A549 (cell line): Measurements from ENCODE around the gene FAHD1. TPM values are rescaled to one million over a fixed set of nuclear protein-coding genes. Genes with fewer than 3 reads are reported as not detected.

Experiments
- ATAC-seq, 2 experiments: fragments of 200-7000 bp in 1 of 2; fragments of >200 bp in 1 of 2; cut with Nextera tagmentation in 1 of 2; cut with Tn5 transposase in 1 of 2; 3 replicates each; pipeline versions ENCODE4 v1.8.0 to v1.9.1; 2018 to 2020; ENCODE audit warnings: mild to moderate bottlenecking in 1 of 2, moderate library complexity in 1 of 2
- CTCF ChIA-PET: fragments of 300-600 bp; sonication (Branson Sonifier 250); formaldehyde crosslinking; extraction: SDS; loops from one replicate; lab custom pipeline; 2021; ENCODE audit warnings: antibody characterized with exemption, inconsistent platforms; lab: Yijun Ruan, JAX
- POLR2A ChIA-PET: fragments of 350-600 bp; formaldehyde crosslinking; extraction: SDS; loops from one replicate; lab custom pipeline; 2021; ENCODE audit warnings: antibody characterized with exemption, inconsistent platforms; lab: Yijun Ruan, JAX
- DNase-seq, 2 experiments: peaks; one replicate each; pipeline versions ENCODE4 v3.0.0 to v3.0.0-alpha.2; 2011 to 2016; ENCODE audit warnings: low read depth in 1 of 2, low spot score in 1 of 2
- FAIRE-seq: peaks from 2 replicates; lab custom pipeline; 2011; peaks lifted over from hg19 to GRCh38; lab: Jason Lieb, UNC
- H3K27ac ChIP-seq, 2 experiments: fragments of >200 bp; sonication (Bioruptor Twin); formaldehyde crosslinking; 3 replicates each; pipeline ENCODE4 v1.5.1; 2016 to 2017
- H3K4me1 ChIP-seq: fragments of >200 bp; sonication (Bioruptor Twin); formaldehyde crosslinking; 3 replicates; pipeline ENCODE4 v1.6.1; 2016
- H3K4me2 ChIP-seq: fragments of >200 bp; sonication (Bioruptor Twin); formaldehyde crosslinking; 3 replicates; pipeline ENCODE4 v1.6.1; 2016
- H3K4me3 ChIP-seq: fragments of >200 bp; sonication (Bioruptor Twin); formaldehyde crosslinking; 3 replicates; pipeline ENCODE4 v1.5.1; 2016
- H3K9me3 ChIP-seq: fragments of >200 bp; sonication (Bioruptor Twin); formaldehyde crosslinking; 3 replicates; pipeline ENCODE4 v1.6.1; 2016
- CBX8 ChIP-seq: fragments of 200-600 bp; sonication (generic); IDR thresholded peaks from 2 replicates; pipeline ENCODE4 v1.6.1; 2016
- CHD2 ChIP-seq: fragments of 150-350 bp; IDR thresholded peaks from 2 replicates; pipeline ENCODE4 v1.6.1; 2014; ENCODE audit warnings: low read length; ENCODE audit not compliant: partially characterized antibody
- CTCF ChIP-seq: fragments of >200 bp; sonication (Bioruptor Twin); formaldehyde crosslinking; IDR thresholded peaks from 3 replicates; pipeline ENCODE4 v1.5.1; 2016
- EHF ChIP-seq: fragments of 250-450 bp; sonication (Bioruptor Pico); IDR thresholded peaks from 2 replicates; pipeline ENCODE4 v1.5.0; 2020; ENCODE audit warnings: mild to moderate bottlenecking
- FOSB ChIP-seq: fragments of 250-450 bp; sonication (Bioruptor Pico); IDR thresholded peaks from 2 replicates; pipeline ENCODE4 v1.5.0; 2020; ENCODE audit warnings: mild to moderate bottlenecking, moderate library complexity
- FOSL2 ChIP-seq, 2 experiments: fragments of 450-650 bp in 1 of 2; fragments of >200 bp in 1 of 2; sonication (Bioruptor Twin) in 1 of 2; formaldehyde crosslinking; IDR thresholded peaks; 2 replicates each; pipeline versions ENCODE4 v1.5.0 to v1.6.1; 2016 to 2020; ENCODE audit warnings: mild to moderate bottlenecking in 1 of 2, moderate library complexity in 1 of 2
- FOXS1 ChIP-seq: fragments of 250-450 bp; sonication (Bioruptor Pico); IDR thresholded peaks from 2 replicates; pipeline ENCODE4 v1.5.0; 2020; ENCODE audit warnings: mild to moderate bottlenecking, moderate library complexity
- HDAC2 ChIP-seq: fragments of 200-600 bp; sonication (generic); IDR thresholded peaks from 2 replicates; pipeline ENCODE4 v1.6.1; 2016
- HOXA7 ChIP-seq: fragments of 250-450 bp; sonication (Bioruptor Pico); IDR thresholded peaks from 2 replicates; pipeline ENCODE4 v1.5.0; 2020; ENCODE audit warnings: mild to moderate bottlenecking, moderate library complexity
- HOXB5 ChIP-seq: fragments of 250-450 bp; sonication (Bioruptor Pico); IDR thresholded peaks from 2 replicates; pipeline ENCODE4 v1.5.0; 2020; ENCODE audit warnings: mild to moderate bottlenecking, moderate library complexity
- JUNB ChIP-seq: fragments of >200 bp; sonication (Bioruptor Twin); formaldehyde crosslinking; IDR thresholded peaks from 2 replicates; pipeline ENCODE4 v1.6.1; 2016
- KDM5A ChIP-seq: fragments of 200-600 bp; sonication (generic); IDR thresholded peaks from 2 replicates; pipeline ENCODE4 v1.6.1; 2016; ENCODE audit warnings: antibody characterized with exemption, mild to moderate bottlenecking
- MAFK ChIP-seq: fragments of 450-650 bp; IDR thresholded peaks from 2 replicates; pipeline ENCODE4 v1.6.1; 2014; ENCODE audit not compliant: partially characterized antibody
- MAZ ChIP-seq: fragments of 150-350 bp; IDR thresholded peaks from 2 replicates; pipeline ENCODE4 v1.6.1; 2014; ENCODE audit warnings: antibody characterized with exemption, low read depth, low read length, borderline replicate concordance
- NFE2L2 ChIP-seq: fragments of 150-350 bp; conservative IDR thresholded peaks from 2 replicates; pipeline ENCODE4 v1.6.1; 2014; ENCODE audit warnings: low read length
- NPAS2 ChIP-seq: fragments of 250-450 bp; sonication (Bioruptor Pico); IDR thresholded peaks from 2 replicates; pipeline ENCODE4 v1.8.0; 2022; ENCODE audit warnings: mild to moderate bottlenecking, moderate library complexity, borderline replicate concordance
- PBX3 ChIP-seq: IDR thresholded peaks from 2 replicates; pipeline ENCODE4 v1.6.1; 2012
- POLR2A ChIP-seq: IDR thresholded peaks from 2 replicates; pipeline ENCODE4 v1.6.1; 2012; ENCODE audit warnings: mild to moderate bottlenecking, low read length
- POLR2AphosphoS2 ChIP-seq: conservative IDR thresholded peaks from 2 replicates; pipeline ENCODE4 v1.6.1; 2012; ENCODE audit warnings: low read length, improper control_type of control experiment, inconsistent platforms
- RCOR1 ChIP-seq: fragments of 150-350 bp; IDR thresholded peaks from 2 replicates; pipeline ENCODE4 v1.6.1; 2014; ENCODE audit warnings: antibody characterized with exemption, low read length, low read depth
- RFX5 ChIP-seq: fragments of 450-650 bp; IDR thresholded peaks from 2 replicates; pipeline ENCODE4 v1.7.1; 2014; ENCODE audit warnings: antibody characterized with exemption, mild to moderate bottlenecking, moderate library complexity
- SREBF2 ChIP-seq: fragments of 450-650 bp; IDR thresholded peaks from 2 replicates; pipeline ENCODE4 v1.6.1; 2014; ENCODE audit warnings: mild to moderate bottlenecking, moderate library complexity
- TFCP2L1 ChIP-seq: fragments of 250-450 bp; sonication (Bioruptor Pico); IDR thresholded peaks from 2 replicates; pipeline ENCODE4 v1.5.0; 2021; ENCODE audit warnings: mild to moderate bottlenecking
- WGBS: methylation state at CpG from one replicate; pipeline ENCODE4 v1.1.6; 2017; ENCODE audit errors: missing lambda C conversion rate; 5-methylcytosine and 5-hydroxymethylcytosine counted together
- polyA plus RNA-seq, 4 experiments: library from polyadenylated mRNA; depleted of rRNA in 3 of 4; stranded (reverse); fragments of >200 nt; fragmentation: RNase III in 1 of 4; extraction: RNeasy Plus Mini Kit Qiagen cat#74134 plus additional on column Dnase treatment in 1 of 4; gene quantifications; 2 replicates in 3 of 4; 3 replicates in 1 of 4; pipeline ENCODE4 v1.2.3, GENCODE V29; 2011 to 2017
- TF ChIP-seq, protein P1 (sequence below): fragments of 250-450 bp; sonication (Bioruptor Pico); IDR thresholded peaks from 2 replicates; pipeline ENCODE4 v1.5.0; 2021; ENCODE audit warnings: mild to moderate bottlenecking, moderate library complexity, borderline replicate concordance

FAHD1 gene
- polyA plus RNA-seq, 2 of the 4 experiments (the other 2 are of a cell fraction) = 30.6 to 68.4 TPM

- no peak overlapping the region for H3K4me2 ChIP-seq
- POLR2A ChIA-PET = no interaction called here
- TF ChIP-seq HDAC2 = no peak
- TF ChIP-seq SREBF2 = no peak
- TF ChIP-seq CBX8 = no peak
- no peak for TF ChIP-seq PBX3
- TF ChIP-seq FOSL2 (IDR thresholded peaks at IDR 0.05) = no peak
- TF ChIP-seq FOSL2 (CRISPR knock-in tag; IDR thresholded peaks at IDR 0.05) = no peak
- TF ChIP-seq JUNB = no peak
- TF ChIP-seq HOXB5 (CRISPR knock-in tag) = no peak
- no peak for TF ChIP-seq KDM5A
- no peak for TF ChIP-seq RCOR1
- TF ChIP-seq TFCP2L1 = no peak
- TF ChIP-seq, all 56 proteins: peak for 0
- H3K4me3 ChIP-seq = no peak overlapping the region
- 76% methylated on average over 5 of the region's 5 CpGs for whole genome bisulfite sequencing
- no peaks in the 10 kb centered on the region for H3K9me3 ChIP-seq
- CTCF ChIA-PET = interaction anchor here (0.5 to 25.7 kb wide), 8 partner anchors 13 to 197 kb away, joined by 3 to 396 read pairs (median 6); no protein-coding TSS in a partner anchor
- no peak overlapping the region for H3K27ac ChIP-seq
- ATAC-seq (no peak), DNase-seq (no peak), FAIRE-seq (peak; percentile 49)
- H3K4me1 ChIP-seq = peaks cover 17% of the 10 kb centered on the region
Measured at GRCh38 chr16:1861730-1862129, 34.7 kb downstream of the FAHD1 start.

GRCh38 chr16:1862394-1862793 is 35.4 kb downstream of the FAHD1 start:
- no peak overlapping the region for H3K27ac ChIP-seq
- TF ChIP-seq CHD2 (no peak), CBX8 (no peak), CTCF (no peak), MAZ (no peak), FOSB (CRISPR knock-in tag) (no peak), RFX5 (no peak), EHF (no peak), NPAS2 (CRISPR knock-in tag) (no peak), TFCP2L1 (no peak), MAFK (no peak), POLR2AphosphoS2 (no peak), NFE2L2 (no peak), POLR2A (no peak), HOXA7 (CRISPR knock-in tag) (no peak), FOXS1 (CRISPR knock-in tag) (no peak)
- TF ChIP-seq, protein P1, sequence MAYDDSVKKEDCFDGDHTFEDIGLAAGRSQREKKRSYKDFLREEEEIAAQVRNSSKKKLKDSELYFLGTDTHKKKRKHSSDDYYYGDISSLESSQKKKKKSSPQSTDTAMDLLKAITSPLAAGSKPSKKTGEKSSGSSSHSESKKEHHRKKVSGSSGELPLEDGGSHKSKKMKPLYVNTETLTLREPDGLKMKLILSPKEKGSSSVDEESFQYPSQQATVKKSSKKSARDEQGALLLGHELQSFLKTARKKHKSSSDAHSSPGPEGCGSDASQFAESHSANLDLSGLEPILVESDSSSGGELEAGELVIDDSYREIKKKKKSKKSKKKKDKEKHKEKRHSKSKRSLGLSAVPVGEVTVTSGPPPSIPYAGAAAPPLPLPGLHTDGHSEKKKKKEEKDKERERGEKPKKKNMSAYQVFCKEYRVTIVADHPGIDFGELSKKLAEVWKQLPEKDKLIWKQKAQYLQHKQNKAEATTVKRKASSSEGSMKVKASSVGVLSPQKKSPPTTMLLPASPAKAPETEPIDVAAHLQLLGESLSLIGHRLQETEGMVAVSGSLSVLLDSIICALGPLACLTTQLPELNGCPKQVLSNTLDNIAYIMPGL (CRISPR knock-in tag) = no peak
- H3K9me3 ChIP-seq = no peaks in the 10 kb centered on the region
- CTCF ChIA-PET = interaction anchor here (0.7 to 25.7 kb wide), 14 partner anchors 8 to 120 kb away, joined by 3 to 396 read pairs (median 6); partner anchors contain the start of gene NDUFB10
- no peak overlapping the region for H3K4me2 ChIP-seq
- POLR2A ChIA-PET = no interaction called here
- WGBS = 87% methylated on average over 9 of the region's 9 CpGs
- ATAC-seq (no peak), FAIRE-seq (no peak), DNase-seq (no peak)
- peaks cover 24% of the 10 kb centered on the region for H3K4me1 ChIP-seq
- H3K4me3 ChIP-seq = no peak overlapping the region
